ENCODE results near the gene DCDC2. TPM values are rescaled to one million over a fixed set of nuclear protein-coding genes. Genes with fewer than 3 reads are reported as not detected.
"Not testable (repeated sequence)": the region's sequence is repeated elsewhere in the genome, so short reads cannot be mapped to it uniquely, and the experiment has no call there.

DCDC2 gene
- total RNA-seq, 1 experiment from 2014 or later = 5.6 TPM

- Histone ChIP-seq H3K9me2 (ENCODE audit: insufficient read depth) (no peaks in the 10 kb centered on the region), H3K27me3 (ENCODE audit: insufficient read depth, low read depth) (no peaks in the 10 kb centered on the region), H4K20me1 (ENCODE audit: insufficient read depth) (no peaks in the 10 kb centered on the region), H3K4me1 (replicated peaks; ENCODE audit: insufficient read depth) (peaks cover 11% of the 10 kb centered on the region), H3F3A (ENCODE audit: insufficient read depth, low read depth) (peaks cover under 1% of the 10 kb centered on the region; the same call in 1 of the 2 replicates), H3K4me2 (no peak overlapping the region), H3K36me3 (ENCODE audit: low read depth) (no peaks in the 10 kb centered on the region), H2AFZ (no peak overlapping the region), H3K9me3 (ENCODE audit: insufficient read depth, low read depth) (no peaks in the 10 kb centered on the region), H3K79me2 (ENCODE audit: low read depth) (no peaks in the 10 kb centered on the region), H3K4me3 (no peak overlapping the region), H3K27ac (no peak overlapping the region)
- DNase-seq = no peak
- intact Hi-C loops (cut with micrococcal nuclease; ENCODE audit: unreplicated experiment) = no loop called here
- TF ChIP-seq EZH2 (IDR thresholded peaks at IDR 0.05; ENCODE audit: low read depth) (no peak), CTCF (conservative IDR thresholded peaks at IDR 0.05) (no peak)
- no TSS peak for BruUV-seq (replicated peaks)
- ChIA-PET CTCF (no interaction called here), POLR2A (ENCODE audit: unreplicated experiment) (no interaction called here)
These were observed 19.0 kb upstream of the DCDC2 start for GRCh38 chr6:24376871-24377270.

GRCh38 chr6:24374612-24375011 lies 16.8 kb upstream of the DCDC2 start:
- Histone ChIP-seq H3K4me3 (no peak overlapping the region), H3K36me3 (ENCODE audit: low read depth) (no peaks in the 10 kb centered on the region), H3K79me2 (ENCODE audit: low read depth) (no peaks in the 10 kb centered on the region), H3F3A (ENCODE audit: insufficient read depth, low read depth) (no peaks in the 10 kb centered on the region), H3K4me1 (replicated peaks; ENCODE audit: insufficient read depth) (no peaks in the 10 kb centered on the region), H3K9me2 (ENCODE audit: insufficient read depth) (no peaks in the 10 kb centered on the region), H4K20me1 (ENCODE audit: insufficient read depth) (no peaks in the 10 kb centered on the region), H3K4me2 (no peak overlapping the region), H2AFZ (no peak overlapping the region), H3K9me3 (ENCODE audit: insufficient read depth, low read depth) (no peaks in the 10 kb centered on the region), H3K27ac (no peak overlapping the region), H3K27me3 (ENCODE audit: insufficient read depth, low read depth) (no peaks in the 10 kb centered on the region)
- BruUV-seq (replicated peaks) = no TSS peak
- intact Hi-C loops (cut with micrococcal nuclease; ENCODE audit: unreplicated experiment) = no loop called here
- no peak for DNase-seq
- TF ChIP-seq EZH2 (IDR thresholded peaks at IDR 0.05; ENCODE audit: low read depth) (no peak), CTCF (conservative IDR thresholded peaks at IDR 0.05) (no peak)
- POLR2A ChIA-PET (ENCODE audit: unreplicated experiment) = interaction anchor here (0.6 kb wide), 1 partner anchor 347 kb away, joined by 8 read pairs; no protein-coding TSS in a partner anchor
- CTCF ChIA-PET = interaction anchor here (0.6 to 1.7 kb wide), 2 partner anchors 12 to 15 kb away, joined by 3 to 4 read pairs; no protein-coding TSS in a partner anchor

- CTCF ChIA-PET = not testable (repeated sequence)
These were observed 7.3 kb upstream of the DCDC2 start for GRCh38 chr6:24365103-24365633.

GRCh38 chr6:24362363-24362762 lies 4.5 kb upstream of the DCDC2 start:
- H3F3A ChIP-seq (ENCODE audit: insufficient read depth, low read depth) = peaks cover 13% of the 10 kb centered on the region; the same call in 1 of the 2 replicates
- intact Hi-C loops (cut with micrococcal nuclease; ENCODE audit: unreplicated experiment) = loop anchor here (5.0 to 10.0 kb wide), 2 partner anchors 50 to 712 kb away; no protein-coding TSS in a partner anchor
- H3K27me3 ChIP-seq (ENCODE audit: insufficient read depth, low read depth); CTCF ChIA-PET; H3K9me2 ChIP-seq (ENCODE audit: insufficient read depth); H3K4me2 ChIP-seq; H3K4me3 ChIP-seq; BruUV-seq (replicated peaks); DNase-seq; H3K36me3 ChIP-seq (ENCODE audit: low read depth); H3K4me1 ChIP-seq (replicated peaks; ENCODE audit: insufficient read depth); H3K9me3 ChIP-seq (ENCODE audit: insufficient read depth, low read depth); H4K20me1 ChIP-seq (ENCODE audit: insufficient read depth); H3K79me2 ChIP-seq (ENCODE audit: low read depth); H2AFZ ChIP-seq; H3K27ac ChIP-seq; POLR2A ChIA-PET (ENCODE audit: unreplicated experiment): not testable (repeated sequence)

More at GRCh38 chr6:24365103-24365633, 7.3 kb upstream of the DCDC2 start:
- not testable (repeated sequence) for H3K79me2 ChIP-seq (ENCODE audit: low read depth); H4K20me1 ChIP-seq (ENCODE audit: insufficient read depth); H3K9me2 ChIP-seq (ENCODE audit: insufficient read depth); H3K36me3 ChIP-seq (ENCODE audit: low read depth); H3K4me1 ChIP-seq (replicated peaks; ENCODE audit: insufficient read depth); BruUV-seq (replicated peaks); H3K27ac ChIP-seq; H3K4me2 ChIP-seq; H2AFZ ChIP-seq; H3K4me3 ChIP-seq; H3K27me3 ChIP-seq (ENCODE audit: insufficient read depth, low read depth); H3K9me3 ChIP-seq (ENCODE audit: insufficient read depth, low read depth); DNase-seq
- POLR2A ChIA-PET (ENCODE audit: unreplicated experiment) = interaction anchor here (0.7 kb wide), 1 partner anchor 10 kb away, joined by 5 read pairs; no protein-coding TSS in a partner anchor
- intact Hi-C loops (cut with micrococcal nuclease; ENCODE audit: unreplicated experiment) = loop anchor here (10.0 kb wide), 1 partner anchor 710 kb away; no protein-coding TSS in a partner anchor
- H3F3A ChIP-seq (ENCODE audit: insufficient read depth, low read depth) = peaks cover 12% of the 10 kb centered on the region; the same call in 1 of the 2 replicates
